Renal pelvis (tissue), 4 donors: ENCODE measurements around the gene CARD11. TPM values are rescaled to one million over a fixed set of nuclear protein-coding genes. Genes with fewer than 3 reads are reported as not detected.
"Not testable (repeated sequence)": the region's sequence is repeated elsewhere in the genome, so short reads cannot be mapped to it uniquely, and the experiment has no call there.

ENCODE experiments used
- DNase-seq: peaks from one replicate; pipeline ENCODE4 v3.0.0-alpha.2; 2013
- polyA plus RNA-seq, 3 donors: library from polyadenylated mRNA; unstranded; fragments of 120-200 nt; gene quantifications; one replicate each; pipeline ENCODE4 v1.2.1, GENCODE V29; 2013; ENCODE audit not compliant: insufficient read length in 3 of 3

The CARD11 gene
- polyA plus RNA-seq, 3 donors, result 1.6 to 2.2 (median 1.9) TPM

DNA sequence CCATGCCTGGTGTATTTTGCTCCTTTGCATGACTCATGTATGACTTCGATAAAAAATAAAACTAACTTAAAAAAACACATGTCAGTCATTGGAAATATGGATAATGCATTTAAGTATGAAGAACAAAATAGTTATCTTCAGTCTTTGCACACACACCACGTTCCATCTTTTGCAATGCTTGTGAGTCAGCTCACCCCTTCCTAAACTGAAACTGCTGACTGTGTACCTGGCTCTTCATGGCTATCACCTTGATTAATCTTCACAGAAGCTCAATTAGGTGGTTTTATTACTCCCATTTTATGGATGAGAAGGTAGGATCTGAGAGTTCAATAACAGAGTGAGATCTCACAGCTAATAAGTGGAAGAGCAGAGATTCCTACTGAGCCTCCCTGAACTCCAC, 79.5 kb downstream of the CARD11 start:
- DNase-seq, result no peak

DNA sequence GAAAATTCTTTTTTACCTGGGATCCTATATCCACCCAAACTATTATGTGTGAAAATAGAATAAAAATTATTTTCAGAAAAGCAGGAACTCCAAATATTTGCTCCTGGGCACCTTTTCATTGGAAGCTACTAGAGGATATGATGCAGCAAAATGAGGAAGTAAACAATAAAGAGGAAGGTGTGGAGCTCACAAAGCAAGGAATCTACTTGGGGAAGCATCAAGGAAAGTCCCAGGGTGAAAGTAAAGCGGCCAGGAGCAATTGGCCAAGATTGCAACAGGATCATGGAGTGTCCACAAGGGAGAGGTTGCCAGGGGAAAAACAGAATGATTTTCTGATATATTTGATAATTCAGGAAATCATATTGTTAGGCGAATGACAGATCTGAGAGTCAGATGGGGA, 80.8 kb downstream of the CARD11 start:
- no peak for DNase-seq

DNA sequence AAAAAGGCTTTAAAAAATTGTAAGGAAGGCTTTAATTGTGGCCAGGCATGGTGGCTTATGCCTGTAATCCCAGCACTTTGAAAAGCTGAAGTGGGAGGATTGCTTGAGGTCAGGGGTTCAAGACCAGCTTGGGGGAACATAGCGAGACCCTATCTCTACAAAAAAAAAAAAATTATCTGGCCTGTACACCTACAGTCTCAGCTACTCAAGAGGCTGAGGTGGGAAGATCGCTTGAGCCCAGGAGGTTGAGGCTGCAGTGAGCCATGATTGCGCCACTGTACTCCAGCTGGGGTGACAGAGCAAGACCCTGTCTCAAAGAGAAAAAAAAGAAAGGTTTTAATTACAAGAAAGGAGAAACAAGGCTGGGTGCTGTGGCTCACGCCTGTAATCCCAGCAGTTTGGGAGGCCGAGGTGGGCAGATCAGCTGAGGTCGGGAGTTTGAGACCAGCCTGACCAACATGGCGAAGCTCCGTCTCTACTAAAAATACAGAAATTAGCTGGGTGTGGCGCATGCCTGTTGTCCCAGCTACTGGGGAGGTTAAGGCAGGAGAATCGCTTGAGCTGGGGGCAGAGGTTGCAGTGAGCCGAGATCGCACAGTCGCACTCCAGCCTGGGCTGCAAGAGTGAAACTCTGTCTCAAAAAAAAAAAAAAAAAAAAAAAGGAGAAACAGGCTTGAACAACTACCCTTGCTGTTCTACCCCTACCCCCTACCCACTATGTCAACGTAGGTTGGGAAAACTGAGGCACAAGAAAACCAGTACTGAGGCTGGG, 83.7 kb downstream of the CARD11 start:
- no peak for DNase-seq

DNA sequence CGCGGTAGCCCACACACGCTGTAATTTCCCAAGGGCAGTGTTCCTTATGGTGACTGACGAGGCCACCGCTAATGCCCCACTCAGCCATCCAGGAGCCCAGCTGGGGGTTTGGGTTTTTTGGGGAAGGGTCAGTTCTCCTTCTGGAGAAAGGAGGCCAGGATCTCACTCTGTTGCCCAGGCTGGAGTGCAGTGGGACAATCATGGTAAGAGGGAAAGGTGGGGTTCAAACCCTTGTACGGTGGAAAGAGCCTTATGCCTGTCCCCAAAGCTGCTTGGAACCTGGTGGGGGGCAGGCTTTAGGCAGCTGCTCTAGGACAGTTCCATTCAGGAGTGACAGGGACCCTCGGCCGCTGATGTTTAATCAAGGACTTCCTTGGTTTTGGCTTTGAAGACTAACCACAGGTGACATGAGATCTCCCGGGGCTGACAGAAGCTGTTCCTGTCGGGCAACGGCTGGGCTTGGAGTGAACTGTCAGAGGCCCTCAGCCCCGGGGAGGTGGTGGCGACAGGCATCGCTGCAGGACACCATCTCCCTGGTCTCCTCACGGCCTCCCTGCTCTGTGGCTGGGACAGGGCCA, 84.5 kb downstream of the CARD11 start:
- DNase-seq, result no peak

DNA sequence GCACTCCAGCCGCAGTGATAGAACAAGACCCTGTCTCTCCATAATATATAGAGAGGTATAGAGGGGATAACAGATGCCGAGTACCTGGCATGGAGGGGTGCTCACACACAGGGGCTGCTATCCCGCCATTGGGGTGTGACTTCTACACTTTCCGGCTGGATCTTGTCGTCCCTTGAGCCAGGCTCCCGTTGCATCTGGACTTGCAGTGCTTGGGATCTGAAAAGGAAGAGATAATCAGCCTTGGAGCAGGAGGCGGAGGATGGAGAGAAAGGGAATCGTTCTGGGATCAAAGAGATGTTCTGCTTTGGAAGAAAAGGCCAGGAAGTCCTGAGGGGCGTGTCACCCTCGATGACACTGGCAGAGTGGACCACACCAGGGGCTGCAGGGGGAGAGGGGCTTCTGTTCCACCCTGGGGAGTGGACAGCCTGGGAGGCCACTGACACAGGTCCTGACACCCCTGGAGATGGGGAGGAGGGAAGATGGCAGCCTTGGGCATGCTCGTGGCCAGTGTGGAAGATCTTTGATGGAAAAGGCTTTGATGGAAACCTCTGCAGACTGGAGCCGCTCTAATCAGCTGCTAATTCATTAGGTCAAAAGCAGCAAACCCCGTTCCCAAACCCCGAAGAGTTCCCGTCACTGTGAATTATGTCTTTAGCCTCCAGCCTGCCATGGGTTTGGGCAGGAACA, 85.1 kb downstream of the CARD11 start:
- DNase-seq, result no peak

DNA sequence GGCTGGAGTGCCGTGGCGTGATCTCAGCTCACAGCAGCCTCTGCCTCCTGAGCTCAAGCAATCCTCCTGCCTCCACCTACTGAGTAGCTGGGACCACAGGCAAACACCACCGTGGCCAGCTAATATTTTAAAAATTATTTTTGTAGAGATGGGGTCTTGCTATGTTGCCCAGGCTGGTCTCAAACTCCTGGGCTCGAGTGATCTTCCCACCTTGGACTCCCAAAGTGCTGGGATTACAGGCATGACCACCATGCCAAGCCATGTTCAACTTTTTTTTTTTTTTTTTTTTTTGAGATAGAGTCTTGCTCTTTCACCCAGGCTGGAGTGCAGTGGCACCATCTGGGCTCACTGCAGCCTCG, 86.3 kb downstream of the CARD11 start:
- not testable (repeated sequence) for DNase-seq

DNA sequence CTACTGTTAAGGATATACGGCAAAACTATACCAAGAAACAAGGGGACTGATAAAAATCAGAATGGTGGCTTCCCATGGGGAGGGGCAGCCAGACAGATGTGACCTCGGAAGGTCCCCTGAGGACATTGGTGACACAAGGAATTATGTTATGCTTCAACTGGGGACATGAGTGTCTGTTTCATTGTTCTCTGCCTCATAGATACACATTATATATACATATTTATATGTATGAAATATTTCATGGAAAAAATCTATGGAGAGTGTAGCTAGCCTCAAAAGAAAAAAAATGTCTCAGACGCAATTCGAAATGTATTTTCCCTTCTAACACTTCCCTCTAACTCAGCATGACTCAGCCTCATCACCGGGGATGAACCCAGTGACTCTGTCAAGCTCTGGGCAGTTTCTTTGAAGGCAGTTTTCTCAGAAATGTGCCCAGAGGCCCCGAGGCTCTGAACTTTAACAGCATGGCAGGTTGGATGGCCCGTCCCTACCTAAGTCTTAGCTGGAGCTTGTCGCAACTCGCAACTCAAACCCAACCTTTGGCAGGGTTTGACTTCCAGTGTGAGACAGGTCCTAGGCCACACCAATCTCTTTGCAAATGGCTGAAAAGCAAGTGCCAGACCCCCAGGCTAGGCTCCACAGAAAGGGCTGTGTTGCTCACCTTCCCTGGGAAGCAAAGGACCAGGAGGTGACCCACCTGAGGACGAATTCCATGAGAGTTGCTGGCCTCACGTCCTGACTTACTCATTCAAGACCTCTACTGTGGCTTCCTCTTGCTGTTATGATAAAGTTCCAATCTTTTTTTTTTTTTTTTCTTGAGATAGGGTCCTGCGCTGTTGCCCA, 86.9 kb downstream of the CARD11 start:
- DNase-seq, result no peak

DNA sequence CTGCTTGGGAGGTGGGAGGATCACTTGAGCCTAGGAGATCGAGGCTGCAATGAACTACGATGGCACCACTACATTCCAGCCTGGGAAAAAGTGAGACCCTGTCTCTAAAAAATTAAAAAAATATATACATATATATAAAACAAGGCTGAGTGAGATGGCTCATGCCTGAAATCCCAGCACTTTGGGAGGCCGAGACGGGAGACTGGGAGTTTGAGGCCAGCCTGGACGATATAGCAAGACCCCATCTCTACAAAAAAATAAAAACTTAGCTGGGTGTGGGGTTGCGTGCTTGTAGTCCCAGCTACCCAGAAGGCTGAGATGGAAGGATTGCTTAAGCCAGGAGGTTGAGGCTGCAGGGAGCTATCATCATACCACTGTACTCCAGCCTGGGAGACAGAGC, 87.6 kb downstream of the CARD11 start:
- DNase-seq, result no peak

DNA sequence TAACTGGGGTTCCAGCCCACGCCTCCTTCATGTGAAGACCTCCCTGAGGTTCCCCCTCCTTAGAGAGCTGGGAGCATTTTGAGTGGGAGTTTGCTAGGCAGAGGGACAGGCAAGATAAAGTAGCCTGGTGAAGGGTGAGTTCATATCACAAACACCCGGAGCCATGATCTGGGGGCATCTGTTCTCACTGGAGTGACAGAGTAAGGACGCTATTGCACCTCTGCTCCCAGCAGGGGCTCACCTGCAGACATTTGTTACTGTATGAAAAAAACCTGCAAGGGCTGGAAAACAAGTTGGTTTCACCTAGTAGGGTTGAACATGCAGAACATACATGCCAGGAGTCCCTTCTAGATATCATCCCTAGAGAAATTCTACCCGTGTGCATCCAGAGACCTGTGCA, 88.4 kb downstream of the CARD11 start:
- no peak for DNase-seq

DNA sequence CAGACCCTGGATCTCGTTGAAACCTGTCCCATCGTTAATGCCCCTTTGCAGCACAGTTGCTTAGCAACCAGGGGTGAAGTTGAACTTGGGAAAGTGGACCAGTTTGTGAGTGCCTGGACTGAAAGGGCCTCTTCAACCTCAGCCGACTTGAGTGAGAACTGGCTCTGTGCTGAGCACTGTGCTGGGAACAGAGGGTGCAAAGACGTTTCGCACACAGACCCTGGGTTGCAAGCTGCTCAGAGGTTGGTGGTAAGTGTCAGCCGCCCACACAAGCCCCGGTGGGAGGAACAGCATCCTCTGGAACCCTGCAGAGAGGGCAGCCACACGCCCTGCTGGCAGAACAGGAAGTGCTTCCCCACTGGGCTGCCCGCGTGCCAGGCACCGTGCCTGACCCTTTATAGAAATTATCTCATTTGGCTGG, 89.2 kb downstream of the CARD11 start:
- no peak for DNase-seq

DNA sequence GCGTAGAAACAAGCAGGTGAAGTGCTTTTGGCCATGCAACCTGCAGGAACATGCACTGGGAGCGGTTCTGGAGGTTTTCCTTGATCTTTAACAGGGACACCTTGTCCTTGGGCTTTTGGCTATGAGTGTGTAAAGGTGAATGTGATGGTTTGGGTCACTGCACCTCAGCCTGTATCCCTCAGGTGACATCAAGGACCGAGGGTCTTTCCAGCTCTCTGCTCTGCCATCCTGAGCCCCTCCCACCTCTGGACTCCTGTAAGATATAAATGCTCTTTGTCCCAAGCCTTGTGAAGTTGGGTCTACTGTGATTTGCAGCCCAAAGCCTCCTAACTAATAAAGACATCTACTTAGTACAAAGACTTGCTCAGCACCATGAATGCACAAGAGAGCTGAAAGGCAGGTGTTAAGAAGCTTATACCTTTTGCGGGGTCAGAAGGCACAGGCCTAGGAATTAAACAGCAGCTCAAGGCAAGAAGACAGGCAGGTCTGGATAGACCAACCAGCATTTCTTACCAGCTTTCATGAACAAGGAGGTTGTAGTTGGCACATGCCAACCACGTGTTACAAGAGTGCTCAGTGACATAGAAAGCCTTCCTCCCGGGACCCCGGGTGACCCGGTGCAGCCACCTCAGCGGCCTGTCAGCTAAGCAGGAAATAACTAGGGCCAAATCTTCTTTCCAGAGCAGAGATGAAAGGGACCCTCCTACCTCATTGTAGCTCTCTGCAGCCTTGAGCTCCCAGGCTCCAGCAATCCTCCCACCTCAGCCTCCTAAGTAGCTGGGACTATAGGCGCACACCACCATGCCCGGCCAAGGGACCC, 89.9 kb downstream of the CARD11 start:
- DNase-seq, result no peak

DNA sequence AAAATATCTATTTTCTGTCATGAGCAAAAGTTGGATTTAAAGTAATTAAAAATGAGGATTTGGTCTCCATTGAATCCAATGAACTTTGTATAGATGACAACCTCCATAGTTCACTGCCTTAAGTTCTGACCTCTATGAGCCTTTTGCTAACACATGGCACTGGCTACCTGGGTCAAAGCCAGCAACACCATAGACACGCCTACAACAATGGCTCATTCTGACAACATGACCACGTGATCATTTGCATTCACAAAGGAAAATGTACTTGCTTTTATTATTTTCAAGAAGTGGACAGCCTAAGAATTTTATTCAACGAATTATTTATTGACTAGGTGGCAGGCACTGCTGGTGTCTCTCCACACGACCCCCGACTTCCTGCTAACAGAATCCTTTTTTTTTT, 90.6 kb downstream of the CARD11 start:
- no peak for DNase-seq

DNA sequence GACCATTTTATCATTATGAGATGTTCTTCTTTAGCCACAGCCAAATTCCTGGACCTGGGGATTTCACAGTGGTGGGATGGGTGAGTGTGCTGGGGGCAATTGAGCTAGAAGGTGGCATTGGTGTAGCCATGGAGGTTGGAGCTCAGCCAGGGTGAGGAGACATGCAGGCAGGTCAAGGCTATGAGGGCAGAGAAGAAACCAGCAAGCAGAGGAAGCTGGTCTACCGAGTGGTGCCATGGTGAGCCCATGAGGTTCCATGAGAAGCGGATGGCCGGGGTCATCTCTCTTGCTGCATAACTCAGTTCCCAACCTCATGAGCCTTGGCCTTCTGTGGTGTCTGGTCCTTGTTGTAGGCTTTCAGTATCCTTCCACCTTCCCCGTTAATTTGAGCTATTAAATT, 91.4 kb downstream of the CARD11 start:
- no peak for DNase-seq

DNA sequence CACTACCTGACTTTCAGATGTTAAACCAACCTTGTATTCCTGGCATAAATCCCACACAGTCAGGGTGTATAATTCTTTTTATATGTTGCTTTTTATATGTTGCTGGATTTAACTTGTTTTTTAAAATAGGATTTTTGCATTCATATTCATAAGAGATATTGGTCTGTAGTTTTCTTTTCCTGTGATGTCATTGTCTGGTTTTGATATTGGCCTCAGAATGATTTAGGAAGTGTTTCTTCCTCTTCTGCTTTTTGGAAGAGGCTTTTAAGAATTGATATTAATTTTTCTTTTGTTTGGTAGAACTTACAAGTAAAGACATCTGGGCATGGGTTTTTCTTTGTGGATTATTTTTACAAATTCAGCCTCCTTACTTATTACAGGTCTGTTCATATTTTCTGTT, 93.1 kb downstream of the CARD11 start:
- no peak for DNase-seq

DNA sequence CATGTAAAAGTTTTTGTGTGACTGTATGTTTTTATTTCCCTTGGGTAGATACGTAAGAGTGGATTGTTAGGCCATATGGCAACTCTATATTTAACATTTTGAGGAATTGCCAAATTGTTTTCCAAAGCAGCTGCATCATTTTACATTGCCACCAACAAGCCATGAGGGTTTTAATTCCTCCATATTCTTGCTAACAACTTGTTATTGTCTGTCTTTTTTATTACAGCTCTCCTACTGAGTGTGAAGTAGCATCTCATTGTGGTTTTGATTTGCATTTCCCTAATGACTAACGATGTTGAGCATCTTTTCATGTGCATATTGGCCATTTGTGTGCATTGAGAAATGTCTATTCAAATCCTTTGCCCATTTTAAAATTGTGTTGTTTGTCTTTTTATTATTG, 94.9 kb downstream of the CARD11 start:
- DNase-seq, result no peak

DNA sequence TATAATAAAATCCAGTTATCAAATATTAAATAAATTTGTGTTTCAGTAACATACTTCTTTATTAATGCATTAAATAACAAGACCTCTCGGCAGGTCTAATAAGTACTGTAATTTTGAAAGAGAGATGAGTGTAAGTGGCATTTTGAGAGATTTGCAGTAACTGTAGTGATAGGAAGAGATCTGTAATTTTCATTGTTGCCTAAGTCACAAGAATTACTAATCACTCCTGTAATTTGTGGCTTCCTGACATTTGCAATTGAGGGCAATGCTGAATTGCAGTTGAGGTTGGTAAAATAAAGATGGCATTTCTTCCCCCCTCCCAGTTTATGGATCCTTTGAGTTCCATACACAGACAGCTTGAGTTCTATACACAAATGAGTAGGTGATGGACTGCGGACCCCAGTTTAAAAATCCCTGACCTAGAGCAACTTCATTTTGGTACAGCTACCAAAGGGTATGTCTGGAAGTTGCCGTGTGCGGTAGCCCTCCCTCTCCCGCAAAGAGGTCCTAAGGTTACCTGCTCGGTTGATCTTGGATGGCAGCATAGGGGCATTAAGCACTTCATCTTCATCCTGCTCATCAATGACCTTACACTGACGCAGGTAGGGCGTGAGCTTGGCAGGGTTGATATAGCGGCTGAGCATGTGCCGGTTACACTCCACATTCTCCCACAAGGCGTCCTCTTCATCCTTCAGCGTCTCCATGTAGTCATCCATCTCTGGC, 96.4 kb downstream of the CARD11 start:
- no peak for DNase-seq

DNA sequence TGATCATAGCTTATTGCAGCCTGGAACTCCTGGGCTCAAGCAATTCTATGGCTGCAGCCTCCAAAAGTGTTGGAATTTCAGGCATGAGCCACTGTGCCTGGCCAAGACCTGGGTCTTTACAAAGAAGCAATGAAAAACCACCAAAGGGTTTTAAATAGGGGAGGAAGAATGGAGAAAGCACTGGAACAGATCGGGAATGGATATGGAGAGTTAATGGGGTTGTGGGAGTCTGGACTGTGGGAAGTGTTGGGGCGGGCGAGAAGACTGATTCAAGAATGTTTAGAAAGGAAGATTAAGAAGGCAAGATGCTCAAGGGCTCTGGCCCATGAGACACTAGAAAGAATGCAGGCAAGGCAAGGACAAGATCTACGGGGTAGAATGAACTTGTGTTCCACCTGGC, 98.5 kb downstream of the CARD11 start:
- no peak for DNase-seq

DNA sequence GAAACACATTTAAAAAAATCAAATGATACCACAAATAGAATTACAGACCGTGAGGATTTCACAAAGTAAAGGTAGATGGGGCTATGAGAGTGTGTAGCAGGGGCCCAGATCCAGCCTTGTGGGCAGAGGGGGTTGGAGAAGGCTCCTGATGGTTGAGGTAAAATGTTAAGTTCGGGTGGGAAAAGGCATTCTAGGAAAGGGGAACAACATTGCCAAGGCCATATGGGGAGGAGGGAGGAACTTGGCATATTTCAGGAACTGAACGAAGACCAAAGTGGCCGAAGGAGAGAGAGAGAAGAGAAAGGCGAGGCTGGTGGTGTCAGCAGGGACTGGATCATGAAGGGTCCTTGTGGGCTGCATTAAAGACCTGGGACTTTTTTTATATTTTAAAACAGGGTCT, 98.9 kb downstream of the CARD11 start:
- no peak for DNase-seq

DNA sequence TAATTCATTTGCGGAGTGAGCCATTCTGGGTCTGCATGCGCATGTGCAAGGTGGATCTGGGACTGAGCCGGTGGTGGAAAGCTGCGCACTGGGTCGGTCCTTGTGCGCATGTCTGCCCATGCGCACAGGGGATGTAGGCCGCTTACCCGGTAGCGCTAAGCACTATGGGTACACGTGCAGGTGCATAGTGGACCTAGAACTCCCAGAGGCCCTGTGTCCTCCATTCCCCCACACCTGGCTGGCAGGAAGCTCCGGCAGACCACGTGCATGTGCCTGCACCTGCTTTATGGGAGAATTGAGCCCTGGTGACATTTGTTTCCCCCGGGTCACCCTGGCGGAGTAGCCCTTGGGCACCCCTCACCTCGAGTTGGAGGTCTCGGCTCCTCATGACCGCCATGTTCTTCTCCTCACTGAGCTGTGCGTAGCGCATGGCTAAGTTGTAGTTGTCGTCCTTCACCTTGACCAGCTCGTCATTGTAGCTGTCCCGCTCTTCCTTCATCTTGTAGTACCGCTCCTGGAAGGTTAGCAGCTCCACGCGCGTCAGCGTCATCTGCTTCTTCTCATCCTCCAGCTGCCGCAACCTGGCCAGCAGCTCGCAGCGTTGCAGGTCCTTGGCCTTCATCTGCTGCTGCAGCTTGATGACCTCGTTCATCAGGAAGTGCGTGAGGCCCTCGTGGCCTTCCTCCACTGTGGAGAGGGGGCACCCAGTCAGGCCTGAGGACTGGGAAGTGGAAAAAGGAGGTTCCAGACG, 99.6 kb downstream of the CARD11 start:
- no peak for DNase-seq

DNA sequence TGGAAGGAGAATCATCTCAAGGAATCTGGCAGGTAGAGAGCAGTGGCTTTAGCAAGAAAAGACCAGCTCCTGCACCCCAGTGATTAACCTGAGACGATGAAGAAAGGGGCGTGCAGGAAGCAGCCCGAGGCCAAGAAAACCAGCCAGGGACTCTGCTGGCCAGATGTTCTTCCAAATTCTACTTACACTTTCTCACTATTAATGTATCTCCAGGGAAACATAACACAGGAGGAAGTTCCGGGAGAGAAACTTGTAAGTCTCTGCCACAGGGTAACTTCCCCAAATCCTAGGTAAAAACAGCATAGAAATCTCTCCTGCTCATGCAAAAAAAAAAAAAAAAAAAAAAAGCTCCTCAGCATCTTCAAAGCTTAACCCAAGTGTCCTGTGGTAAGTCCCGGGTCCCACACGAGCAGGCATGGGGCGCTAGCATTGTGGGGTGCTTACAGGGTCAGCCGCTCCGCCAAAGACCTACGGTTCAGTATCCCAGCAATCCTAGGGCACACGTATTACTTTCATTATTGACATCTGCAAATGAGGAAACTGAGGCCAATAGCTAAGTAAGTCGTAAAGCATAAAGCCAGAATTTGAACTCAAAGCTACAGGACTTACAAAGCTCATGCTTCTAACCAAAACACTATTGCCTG, 102.3 kb downstream of the CARD11 start:
- DNase-seq, result no peak
